Lower lobe of right lung (tissue), 2 donors: Measurements from ENCODE around the gene KIF2A. TPM values are rescaled to one million over a fixed set of nuclear protein-coding genes. Genes with fewer than 3 reads are reported as not detected.

ENCODE experiments used
- ATAC-seq, 2 donors: fragments of 200-7000 bp; cut with Tn5 transposase; one replicate each; pipeline ENCODE4 v1.9.1; 2020 to 2022; ENCODE audit warnings: mild to moderate bottlenecking in 2 of 2, moderate library complexity in 2 of 2
- DNase-seq: peaks from one replicate; pipeline ENCODE4 v3.0.0-alpha.2; 2020
- H3K27ac ChIP-seq: fragments of 200-600 bp; one replicate; pipeline ENCODE4 v1.8.0; 2022
- H3K27me3 ChIP-seq: fragments of 200-600 bp; one replicate; pipeline ENCODE4 v1.8.0; 2022; ENCODE audit warnings: low read depth
- H3K36me3 ChIP-seq: fragments of 200-600 bp; one replicate; pipeline ENCODE4 v1.8.0; 2022; ENCODE audit warnings: mild to moderate bottlenecking
- H3K4me1 ChIP-seq: fragments of 200-600 bp; one replicate; pipeline ENCODE4 v1.8.0; 2022
- H3K4me3 ChIP-seq: fragments of 200-600 bp; one replicate; pipeline ENCODE4 v1.8.0; 2022; ENCODE audit warnings: mild to moderate bottlenecking
- H3K9me3 ChIP-seq: fragments of 200-600 bp; one replicate; pipeline ENCODE4 v1.8.0; 2022
- CTCF ChIP-seq: fragments of 200-600 bp; IDR thresholded peaks from one replicate; pipeline ENCODE4 v1.8.0; 2022; ENCODE audit warnings: antibody characterized with exemption, mild to moderate bottlenecking
- intact Hi-C: fragments of 100-400 bp; cut with DNase I; formaldehyde crosslinking; loops from one replicate; pipeline ENCODE4 v1.11.0; 2022
- total RNA-seq: library from RNA; stranded (reverse); fragmentation: NEBNext Ultra II Directional; extraction: Animal tissue kit (Norgen Biotek cat#: 25700); gene quantifications from one replicate; pipeline ENCODE4 v1.2.1, GENCODE V29; 2021
- donor health status: DM: no; HTN: yes; CAD: no; lungs with severe emphysema.

KIF2A gene
- total RNA-seq, 1 donor from 2014 or later, result 23.5 TPM

GRCh38 chr5:62327138-62328053 lies 21.4 kb downstream of the KIF2A start:
- H3K4me1 ChIP-seq, result no peaks in the 10 kb centered on the region
- no peak for TF ChIP-seq CTCF
- no peak overlapping the region for H3K27ac ChIP-seq
- no peaks in the 10 kb centered on the region for H3K36me3 ChIP-seq
- ATAC-seq (no peak), DNase-seq (no peak)
- intact Hi-C loops, result no loop called here
- no peak overlapping the region for H3K4me3 ChIP-seq
- no peaks in the 10 kb centered on the region for H3K27me3 ChIP-seq
- no peaks in the 10 kb centered on the region for H3K9me3 ChIP-seq

- TF ChIP-seq CTCF, result no peak
- intact Hi-C loops, result no loop called here
- ATAC-seq (no peak), DNase-seq (no peak)
- no peaks in the 10 kb centered on the region for H3K27me3 ChIP-seq
- no peaks in the 10 kb centered on the region for H3K4me1 ChIP-seq
- no peaks in the 10 kb centered on the region for H3K9me3 ChIP-seq
- H3K36me3 ChIP-seq, result no peaks in the 10 kb centered on the region
- no peak overlapping the region for H3K4me3 ChIP-seq
- H3K27ac ChIP-seq, result no peak overlapping the region
Measured at GRCh38 chr5:62328772-62329491, 22.9 kb downstream of the KIF2A start.

GRCh38 chr5:62330302-62330701 lies 24.3 kb downstream of the KIF2A start:
- H3K9me3 ChIP-seq, result no peaks in the 10 kb centered on the region
- TF ChIP-seq CTCF, result no peak
- ATAC-seq (no peak), DNase-seq (no peak)
- H3K27ac ChIP-seq, result no peak overlapping the region
- H3K36me3 ChIP-seq, result no peaks in the 10 kb centered on the region
- no peak overlapping the region for H3K4me3 ChIP-seq
- H3K27me3 ChIP-seq, result no peaks in the 10 kb centered on the region
- H3K4me1 ChIP-seq, result no peaks in the 10 kb centered on the region
- intact Hi-C loops, result no loop called here

- H3K27ac ChIP-seq, result no peak overlapping the region
- no peaks in the 10 kb centered on the region for H3K9me3 ChIP-seq
- intact Hi-C loops, result no loop called here
- no peak for DNase-seq
- H3K36me3 ChIP-seq, result no peaks in the 10 kb centered on the region
- H3K4me1 ChIP-seq, result no peaks in the 10 kb centered on the region
- no peak overlapping the region for H3K4me3 ChIP-seq
- H3K27me3 ChIP-seq, result no peaks in the 10 kb centered on the region
- no peak for TF ChIP-seq CTCF
- ATAC-seq, result no peak
Measured at GRCh38 chr5:62331921-62332320, 25.9 kb downstream of the KIF2A start.

GRCh38 chr5:62333250-62333794 lies 27.3 kb downstream of the KIF2A start:
- Histone ChIP-seq H3K4me3 (no peak overlapping the region), H3K9me3 (no peaks in the 10 kb centered on the region), H3K36me3 (no peaks in the 10 kb centered on the region), H3K27ac (no peak overlapping the region), H3K27me3 (no peaks in the 10 kb centered on the region), H3K4me1 (no peaks in the 10 kb centered on the region)
- peak in 1 of 2 donors; percentile 23 for ATAC-seq
- TF ChIP-seq CTCF, result no peak
- no peak for DNase-seq
- intact Hi-C loops, result no loop called here
